K562 (cell line): ENCODE results near the gene ZSCAN21. TPM values are rescaled to one million over a fixed set of nuclear protein-coding genes. Genes with fewer than 3 reads are reported as not detected.

Source experiments
- CREBBP ChIP-seq: IDR thresholded peaks from one replicate; pipeline ENCODE4 v1.6.1; 2012; ENCODE audit warnings: low read depth, mild to moderate bottlenecking, control low read depth, inconsistent platforms, low read length
- HNRNPL ChIP-seq: fragments of 200-400 bp; formaldehyde crosslinking; IDR thresholded peaks from 2 replicates; pipeline ENCODE4 v1.6.1; 2017; ENCODE audit warnings: low read depth, mild to moderate bottlenecking, low read length
- KLF10 ChIP-seq: fragments of 250-450 bp; sonication (Bioruptor Pico); IDR thresholded peaks from 2 replicates; pipeline ENCODE4 v1.6.1; 2021; ENCODE audit warnings: matching md5 sums
- MEIS2 ChIP-seq: fragments of 450-650 bp; IDR thresholded peaks from 2 replicates; pipeline ENCODE4 v1.6.1; 2014; ENCODE audit warnings: mild to moderate bottlenecking; ENCODE audit not compliant: partially characterized antibody
- NRF1 ChIP-seq, 2 experiments: fragments of 450-650 bp; IDR thresholded peaks in 1 of 2; conservative IDR thresholded peaks in 1 of 2; 2 replicates each; pipeline ENCODE4 v1.6.1; 2014; ENCODE audit warnings: mild to moderate bottlenecking in 2 of 2
- PHTF2 ChIP-seq: fragments of 250-450 bp; sonication (Bioruptor Pico); IDR thresholded peaks from 2 replicates; pipeline ENCODE4 v1.5.0; 2021; ENCODE audit warnings: mild to moderate bottlenecking
- SREBF1 ChIP-seq: fragments of 150-350 bp; IDR thresholded peaks from 2 replicates; pipeline ENCODE4 v1.6.1; 2014; ENCODE audit warnings: antibody characterized with exemption, low read depth, low read length, borderline replicate concordance
- STAT5A ChIP-seq: IDR thresholded peaks from 2 replicates; pipeline ENCODE4 v1.6.1; 2012; ENCODE audit warnings: low read length, inconsistent platforms, borderline replicate concordance
- TAF1 ChIP-seq: IDR thresholded peaks from 2 replicates; pipeline ENCODE4 v1.6.1; 2011; ENCODE audit warnings: mild to moderate bottlenecking, low read length, moderate library complexity; ENCODE audit not compliant: insufficient read depth, control insufficient read depth, severe bottlenecking; ENCODE audit errors: extremely low read depth
- TBL1XR1 ChIP-seq, 2 experiments: IDR thresholded peaks; 2 replicates each; pipeline ENCODE4 v1.6.1; 2012; ENCODE audit warnings: improper control_type of control experiment in 2 of 2, low read length in 2 of 2, mild to moderate bottlenecking in 1 of 2
- TCF7 ChIP-seq: sonication (generic); IDR thresholded peaks from 2 replicates; pipeline ENCODE4 v1.6.1; 2016; ENCODE audit warnings: antibody characterized with exemption, borderline replicate concordance
- TFAM ChIP-seq: fragments of 250-450 bp; sonication (Bioruptor Pico); conservative IDR thresholded peaks from 2 replicates; pipeline ENCODE4 v1.5.0; 2021; ENCODE audit warnings: mild to moderate bottlenecking, moderate library complexity
- ZFX ChIP-seq: sonication (generic); formaldehyde crosslinking; IDR thresholded peaks from 2 replicates; pipeline ENCODE4 v1.8.0; 2022; ENCODE audit warnings: mild to moderate bottlenecking, missing genetic modification reagents, moderate library complexity
- ZNF444 ChIP-seq: fragments of 250-450 bp; sonication (Bioruptor Pico); IDR thresholded peaks from 2 replicates; pipeline ENCODE4 v1.4.0; 2020; ENCODE audit warnings: mild to moderate bottlenecking, moderate library complexity
- polyA plus RNA-seq, 8 experiments: library from polyadenylated mRNA; depleted of rRNA in 4 of 8; stranded (reverse) in 5 of 8; unstranded in 3 of 8; fragments of >200 nt; fragmentation: Nextera tagmentation in 2 of 8; fragmentation: Illumina TruSeq in 1 of 8; extraction: Ambion mirVana in 2 of 8; extraction: Trizol in 1 of 8; gene quantifications; 2 replicates each; pipeline versions ENCODE4 v1.2.1 to v1.2.3, GENCODE V29; 2011 to 2014; ENCODE audit warnings: inconsistent platforms in 1 of 8, missing spikeins in 1 of 8
- total RNA-seq, 7 experiments: library from RNA; depleted of rRNA in 6 of 7; stranded (reverse); fragments of >200 nt in 6 of 7; fragmentation: Illumina TruSeq in 2 of 7; extraction: Trizol in 2 of 7; gene quantifications; 2 replicates each; pipeline versions ENCODE4 v1.2.1 to v1.2.3, GENCODE V29; 2011 to 2021; ENCODE audit warnings: low replicate concordance in 1 of 7
- TF ChIP-seq, protein P1 (sequence below): fragments of 200-800 bp; sonication (Bioruptor generic); IDR thresholded peaks from 2 replicates; pipeline ENCODE4 v1.6.1; 2017; ENCODE audit warnings: missing genetic modification characterization, missing compliant biosample characterization
- TF ChIP-seq, protein P2 (sequence below): fragments of 250-450 bp; sonication (Bioruptor Pico); IDR thresholded peaks from 2 replicates; pipeline ENCODE4 v1.5.0; 2021
- TF ChIP-seq, protein P3 (sequence below), 3 experiments: fragments of 200-800 bp in 1 of 3; fragments of 250-450 bp in 1 of 3; fragments of 450-650 bp in 1 of 3; sonication (Bioruptor Pico) in 1 of 3; sonication (Bioruptor generic) in 1 of 3; formaldehyde crosslinking in 1 of 3; IDR thresholded peaks; 2 replicates each; pipeline versions ENCODE4 v1.6.1 to v1.8.0; 2016 to 2022; ENCODE audit warnings: mild to moderate bottlenecking in 2 of 3, missing genetic modification characterization in 2 of 3, missing compliant biosample characterization in 1 of 3, moderate library complexity in 1 of 3
- TF ChIP-seq, protein P4 (sequence below): fragments of 250-450 bp; sonication (Bioruptor Pico); IDR thresholded peaks from 2 replicates; pipeline ENCODE4 v1.9.0; 2021; ENCODE audit warnings: mild to moderate bottlenecking
- TF ChIP-seq, protein P5 (sequence below): fragments of 250-450 bp; sonication (Bioruptor Pico); IDR thresholded peaks from 2 replicates; pipeline ENCODE4 v1.4.0; 2020; ENCODE audit warnings: mild to moderate bottlenecking

ZSCAN21 gene
- total and polyA plus RNA-seq, 9 of the 15 experiments (the other 6 are each of a cell fraction or from before 2014, with no cell fraction given) = 5.9 to 15.5 (median 13.2) TPM

DNA sequence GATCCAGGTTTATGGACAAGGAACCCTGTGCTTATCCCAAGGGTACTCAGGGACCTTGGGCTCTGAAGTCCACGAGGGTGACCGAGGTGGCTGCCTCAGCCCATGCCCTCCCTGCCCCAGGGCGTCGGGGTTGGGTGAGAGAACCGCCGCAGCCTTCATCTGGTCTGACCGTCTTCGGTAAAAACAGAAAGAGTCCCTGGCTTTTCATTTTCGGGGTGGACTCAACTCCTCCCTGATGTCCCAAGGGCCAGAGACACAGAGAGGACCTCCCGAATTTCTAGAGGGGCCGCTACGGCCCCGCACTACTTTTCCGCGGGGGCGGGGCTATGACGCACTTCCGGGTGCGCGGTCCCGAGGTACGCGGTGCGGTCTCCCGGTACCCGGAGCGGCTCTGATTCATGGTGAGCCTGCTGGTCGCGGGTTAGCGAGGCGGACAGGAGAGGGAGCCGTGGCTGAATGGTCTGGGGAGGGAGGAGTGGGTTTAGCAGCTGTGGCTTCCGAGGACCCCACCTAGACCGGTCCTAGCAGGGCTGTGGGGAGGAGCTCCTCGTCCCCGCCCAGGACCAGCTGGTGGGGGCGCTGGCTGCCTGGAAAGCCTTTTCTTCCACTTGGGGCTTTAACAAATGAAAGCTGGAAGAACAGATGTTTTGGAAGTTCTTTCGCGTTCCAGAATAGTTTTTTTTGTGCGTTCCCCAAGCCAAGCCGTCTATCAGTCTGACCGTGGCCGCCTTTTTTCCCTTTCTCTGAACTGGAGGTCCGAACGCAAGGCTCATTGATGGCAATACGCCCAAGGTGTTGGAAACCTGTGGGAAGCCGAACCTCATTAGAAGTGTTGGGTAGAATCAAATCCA, at the start of gene ZSCAN21 (continued):
- TF ChIP-seq, protein P1, sequence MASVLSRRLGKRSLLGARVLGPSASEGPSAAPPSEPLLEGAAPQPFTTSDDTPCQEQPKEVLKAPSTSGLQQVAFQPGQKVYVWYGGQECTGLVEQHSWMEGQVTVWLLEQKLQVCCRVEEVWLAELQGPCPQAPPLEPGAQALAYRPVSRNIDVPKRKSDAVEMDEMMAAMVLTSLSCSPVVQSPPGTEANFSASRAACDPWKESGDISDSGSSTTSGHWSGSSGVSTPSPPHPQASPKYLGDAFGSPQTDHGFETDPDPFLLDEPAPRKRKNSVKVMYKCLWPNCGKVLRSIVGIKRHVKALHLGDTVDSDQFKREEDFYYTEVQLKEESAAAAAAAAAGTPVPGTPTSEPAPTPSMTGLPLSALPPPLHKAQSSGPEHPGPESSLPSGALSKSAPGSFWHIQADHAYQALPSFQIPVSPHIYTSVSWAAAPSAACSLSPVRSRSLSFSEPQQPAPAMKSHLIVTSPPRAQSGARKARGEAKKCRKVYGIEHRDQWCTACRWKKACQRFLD (CRISPR knock-in tag) = 0 out of 2 replicates have a peak, but pooled peaks have one; percentile 62
- TF ChIP-seq ZFX (CRISPR knock-in tag) = peak; percentile 73
- no peak for TF ChIP-seq PHTF2
- TF ChIP-seq, protein P2, sequence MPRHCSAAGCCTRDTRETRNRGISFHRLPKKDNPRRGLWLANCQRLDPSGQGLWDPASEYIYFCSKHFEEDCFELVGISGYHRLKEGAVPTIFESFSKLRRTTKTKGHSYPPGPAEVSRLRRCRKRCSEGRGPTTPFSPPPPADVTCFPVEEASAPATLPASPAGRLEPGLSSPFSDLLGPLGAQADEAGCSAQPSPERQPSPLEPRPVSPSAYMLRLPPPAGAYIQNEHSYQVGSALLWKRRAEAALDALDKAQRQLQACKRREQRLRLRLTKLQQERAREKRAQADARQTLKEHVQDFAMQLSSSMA (CRISPR knock-in tag) = no peak
- TF ChIP-seq NRF1 (conservative IDR thresholded peaks at IDR 0.05 in 1 of 2, IDR thresholded peaks at IDR 0.05 in 1 of 2) = peak; percentile 67 to 74
- no peak; the same call in 1 of the 2 replicates for TF ChIP-seq STAT5A
- TF ChIP-seq ZNF444 (CRISPR knock-in tag) = no peak
- TF ChIP-seq TFAM (CRISPR knock-in tag) = no peak
- peak; percentile 77 for TF ChIP-seq TAF1
- no peak for TF ChIP-seq HNRNPL
- TF ChIP-seq MEIS2 = no peak
- TF ChIP-seq TCF7 = no peak
- TF ChIP-seq, protein P3, sequence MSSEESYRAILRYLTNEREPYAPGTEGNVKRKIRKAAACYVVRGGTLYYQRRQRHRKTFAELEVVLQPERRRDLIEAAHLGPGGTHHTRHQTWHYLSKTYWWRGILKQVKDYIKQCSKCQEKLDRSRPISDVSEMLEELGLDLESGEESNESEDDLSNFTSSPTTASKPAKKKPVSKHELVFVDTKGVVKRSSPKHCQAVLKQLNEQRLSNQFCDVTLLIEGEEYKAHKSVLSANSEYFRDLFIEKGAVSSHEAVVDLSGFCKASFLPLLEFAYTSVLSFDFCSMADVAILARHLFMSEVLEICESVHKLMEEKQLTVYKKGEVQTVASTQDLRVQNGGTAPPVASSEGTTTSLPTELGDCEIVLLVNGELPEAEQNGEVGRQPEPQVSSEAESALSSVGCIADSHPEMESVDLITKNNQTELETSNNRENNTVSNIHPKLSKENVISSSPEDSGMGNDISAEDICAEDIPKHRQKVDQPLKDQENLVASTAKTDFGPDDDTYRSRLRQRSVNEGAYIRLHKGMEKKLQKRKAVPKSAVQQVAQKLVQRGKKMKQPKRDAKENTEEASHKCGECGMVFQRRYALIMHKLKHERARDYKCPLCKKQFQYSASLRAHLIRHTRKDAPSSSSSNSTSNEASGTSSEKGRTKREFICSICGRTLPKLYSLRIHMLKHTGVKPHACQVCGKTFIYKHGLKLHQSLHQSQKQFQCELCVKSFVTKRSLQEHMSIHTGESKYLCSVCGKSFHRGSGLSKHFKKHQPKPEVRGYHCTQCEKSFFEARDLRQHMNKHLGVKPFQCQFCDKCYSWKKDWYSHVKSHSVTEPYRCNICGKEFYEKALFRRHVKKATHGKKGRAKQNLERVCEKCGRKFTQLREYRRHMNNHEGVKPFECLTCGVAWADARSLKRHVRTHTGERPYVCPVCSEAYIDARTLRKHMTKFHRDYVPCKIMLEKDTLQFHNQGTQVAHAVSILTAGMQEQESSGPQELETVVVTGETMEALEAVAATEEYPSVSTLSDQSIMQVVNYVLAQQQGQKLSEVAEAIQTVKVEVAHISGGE (CRISPR knock-in tag; IDR thresholded peaks at IDR 0.05) = peak in 2 of 3 experiments; percentile 66 to 87; a peak in 5 of 6 replicates
- no peak for TF ChIP-seq CREBBP
- peak in 1 of 2 experiments; percentile 22; a peak in 2 of 4 replicates for TF ChIP-seq TBL1XR1 (IDR thresholded peaks at IDR 0.05; ENCODE audit: low read length in 2 of 2)
- no peak for TF ChIP-seq KLF10 (CRISPR knock-in tag)
- TF ChIP-seq SREBF1 = peak; percentile 47; the same call in 1 of the 2 replicates
- TF ChIP-seq, protein P4, sequence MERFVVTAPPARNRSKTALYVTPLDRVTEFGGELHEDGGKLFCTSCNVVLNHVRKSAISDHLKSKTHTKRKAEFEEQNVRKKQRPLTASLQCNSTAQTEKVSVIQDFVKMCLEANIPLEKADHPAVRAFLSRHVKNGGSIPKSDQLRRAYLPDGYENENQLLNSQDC (CRISPR knock-in tag) = no peak
- TF ChIP-seq, protein P5, sequence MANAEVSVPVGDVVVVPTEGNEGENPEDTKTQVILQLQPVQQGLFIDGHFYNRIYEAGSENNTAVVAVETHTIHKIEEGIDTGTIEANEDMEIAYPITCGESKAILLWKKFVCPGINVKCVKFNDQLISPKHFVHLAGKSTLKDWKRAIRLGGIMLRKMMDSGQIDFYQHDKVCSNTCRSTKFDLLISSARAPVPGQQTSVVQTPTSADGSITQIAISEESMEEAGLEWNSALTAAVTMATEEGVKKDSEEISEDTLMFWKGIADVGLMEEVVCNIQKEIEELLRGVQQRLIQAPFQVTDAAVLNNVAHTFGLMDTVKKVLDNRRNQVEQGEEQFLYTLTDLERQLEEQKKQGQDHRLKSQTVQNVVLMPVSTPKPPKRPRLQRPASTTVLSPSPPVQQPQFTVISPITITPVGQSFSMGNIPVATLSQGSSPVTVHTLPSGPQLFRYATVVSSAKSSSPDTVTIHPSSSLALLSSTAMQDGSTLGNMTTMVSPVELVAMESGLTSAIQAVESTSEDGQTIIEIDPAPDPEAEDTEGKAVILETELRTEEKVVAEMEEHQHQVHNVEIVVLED = peak; percentile 48; the same call in 1 of the 2 replicates
